ENCODE data around the gene SP100.
A peak's percentile ranks its signal among the peaks of the same experiment; 100 is the strongest.
"Not testable (repeated sequence)": the region's sequence is repeated elsewhere in the genome, so short reads cannot be mapped to it uniquely, and the experiment has no call there.

Gene SP100

GRCh38 chr2:230416061-230416721 lies at the start of gene SP100:
Gene SP100, plus strand, starts transcription at chr2:230416201. Its CDS starts 96 bp downstream, at chr2:230416297.
- peak; percentile 23 to 77 (median 50) for DNase-seq

DNA sequence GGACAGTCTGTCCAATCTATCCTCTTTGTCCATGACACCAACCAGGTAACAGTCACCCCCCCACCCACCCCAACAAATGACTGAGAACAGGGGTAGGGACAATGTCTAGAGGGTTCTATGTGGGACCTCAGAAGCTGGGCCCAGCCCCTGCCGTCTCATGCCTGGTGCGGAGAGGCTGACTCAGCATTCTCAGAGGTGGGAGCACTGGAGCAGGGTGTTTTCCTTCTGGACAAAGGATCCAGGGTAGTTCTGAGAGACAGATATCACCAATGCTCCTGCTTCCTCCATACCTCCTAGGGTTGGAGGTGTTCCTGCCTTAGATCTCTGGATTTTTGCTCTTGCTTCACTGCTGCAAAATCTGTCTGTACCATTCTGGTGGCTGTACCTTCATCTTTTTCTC lies 33.9 kb upstream of the SP100 start:
- no peak for DNase-seq

DNA sequence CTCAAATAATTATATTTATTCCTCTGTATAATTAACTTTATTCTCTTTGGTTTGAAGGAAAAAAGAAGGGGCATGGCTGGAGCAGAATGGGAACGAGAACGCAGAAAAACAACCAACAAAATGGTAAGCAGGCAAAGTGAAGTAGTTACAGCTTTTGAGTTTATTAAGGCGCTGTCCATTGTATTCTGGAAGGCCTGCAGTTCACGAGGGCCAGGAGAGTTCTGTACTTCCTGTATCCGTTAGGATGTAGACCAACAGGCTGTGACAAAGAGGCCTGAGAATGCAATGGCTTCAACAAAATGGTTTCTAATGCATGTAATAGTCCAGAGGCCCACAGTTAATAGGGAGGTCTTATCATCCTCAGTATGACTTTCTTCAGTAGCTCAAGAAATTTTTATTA lies 32.5 kb upstream of the SP100 start:
- no peak for DNase-seq

- DNase-seq: no peak
These were observed 31.0 kb upstream of the SP100 start for GRCh38 chr2:230384986-230385385.

- DNase-seq: no peak
These were observed 21.7 kb upstream of the SP100 start for GRCh38 chr2:230394301-230394700.

DNA sequence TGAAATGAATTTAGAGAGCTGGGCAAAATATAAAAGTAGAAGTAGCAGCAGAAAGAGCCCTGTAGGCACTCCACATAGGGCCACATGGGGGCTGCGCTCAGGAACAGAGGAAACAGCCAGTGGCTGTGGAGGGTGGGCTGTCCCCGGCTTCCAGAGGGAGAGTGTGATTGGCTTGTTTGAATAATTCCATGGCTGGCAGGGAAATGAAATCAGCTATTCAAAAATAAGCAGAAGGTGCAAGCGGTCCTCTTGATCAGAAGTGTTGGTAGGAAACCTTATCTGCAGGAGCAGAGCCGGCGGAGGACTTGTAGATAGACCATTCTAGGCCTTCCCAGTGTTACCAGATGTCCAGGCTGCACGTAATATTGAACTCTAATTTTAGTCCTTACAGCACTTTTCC lies 17.3 kb upstream of the SP100 start:
- DNase-seq: not testable (repeated sequence)

GRCh38 chr2:230400041-230400440 lies 16.0 kb upstream of the SP100 start:
- no peak for DNase-seq

- DNase-seq: no peak
These were observed 15.5 kb upstream of the SP100 start for GRCh38 chr2:230400454-230400853.

GRCh38 chr2:230401026-230401425 lies 15.0 kb upstream of the SP100 start:
- DNase-seq: not testable (repeated sequence)

DNA sequence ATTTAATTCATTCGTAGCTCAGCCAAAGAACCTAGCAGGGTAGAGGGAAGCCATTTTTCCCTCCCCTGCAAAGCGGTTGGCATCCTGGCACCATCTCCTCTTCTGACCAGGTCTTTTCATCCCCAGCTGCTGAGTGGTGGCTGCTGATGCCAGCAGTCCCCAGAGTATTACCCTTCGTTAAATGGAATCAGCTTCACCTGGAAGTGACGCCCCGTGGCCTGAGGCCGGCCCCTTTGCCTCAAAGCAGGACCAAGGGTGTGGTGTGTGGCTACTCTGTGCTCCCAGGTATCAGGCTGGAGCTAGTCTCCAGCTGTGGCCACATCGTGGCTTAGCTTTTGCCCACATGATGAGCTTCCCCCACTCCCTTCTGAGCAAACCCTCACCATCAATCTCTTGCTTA lies 12.3 kb upstream of the SP100 start:
- no peak for DNase-seq

DNA sequence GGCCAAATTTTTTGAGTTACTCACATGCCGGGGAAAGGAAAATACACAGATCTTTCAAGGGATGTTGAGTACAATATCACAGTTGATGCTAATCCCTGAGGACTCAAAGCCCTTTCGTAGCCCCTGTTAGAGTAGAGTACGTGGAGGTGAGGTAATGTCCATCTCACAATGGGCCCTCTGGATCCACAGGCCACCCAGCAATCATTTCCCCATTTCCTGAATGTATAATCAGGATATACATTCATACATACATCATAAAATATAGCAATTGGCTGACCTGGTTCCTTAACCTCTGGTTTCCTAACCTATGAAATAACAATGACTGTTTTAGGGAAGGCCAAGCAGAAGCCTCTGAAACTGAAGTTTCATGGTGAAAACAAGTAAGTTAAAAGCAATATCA lies 10.2 kb upstream of the SP100 start:
- DNase-seq: no peak

DNA sequence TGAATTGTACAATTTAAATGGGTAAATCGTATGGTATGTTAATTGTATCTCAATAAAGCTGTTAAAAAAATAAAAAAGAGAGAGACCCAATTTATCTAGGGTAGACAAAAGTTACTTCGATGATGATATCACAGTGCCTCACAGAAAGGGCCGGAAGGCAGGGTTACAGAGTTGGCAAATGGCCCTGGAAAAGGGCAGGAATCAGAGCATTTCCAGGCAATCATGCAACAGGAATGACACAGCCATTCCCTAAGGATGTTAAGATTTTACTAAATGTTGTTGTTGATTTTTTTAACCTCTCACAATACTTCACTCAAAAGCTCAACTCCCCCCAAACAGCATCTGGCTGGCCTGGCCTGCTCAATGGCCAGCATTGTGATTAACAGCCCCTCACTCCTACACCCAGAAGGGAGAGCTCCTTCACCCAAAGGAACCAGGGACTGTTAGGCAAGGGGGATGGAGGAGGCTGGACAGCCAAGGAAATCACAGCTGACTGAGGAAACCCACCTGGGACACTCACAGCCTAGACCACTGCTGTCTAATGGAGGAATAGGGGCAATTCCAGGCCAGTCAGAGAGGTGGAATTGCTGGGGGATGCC lies 7.7 kb upstream of the SP100 start:
- no peak for DNase-seq

DNA sequence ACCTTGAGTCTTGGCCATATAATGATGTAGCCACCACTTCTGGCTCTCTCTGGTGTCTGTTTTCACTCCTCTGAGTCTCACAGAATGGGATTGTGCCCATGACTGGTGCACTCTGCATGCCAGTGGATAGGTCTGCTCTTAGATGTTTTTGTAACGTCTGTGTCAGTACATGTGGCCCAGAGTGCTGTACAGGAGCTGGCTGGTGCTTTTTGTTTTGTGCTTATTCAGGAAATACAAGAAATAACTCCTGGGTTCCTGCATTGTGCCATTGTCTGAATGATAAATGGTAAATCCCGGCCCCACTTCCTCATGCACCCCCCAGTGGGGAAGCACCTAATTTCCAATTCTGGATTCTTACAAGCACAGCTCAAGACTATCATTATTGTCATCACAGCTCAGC lies 6.7 kb upstream of the SP100 start:
- DNase-seq: not testable (repeated sequence)

- no peak for DNase-seq
These were observed 5.7 kb upstream of the SP100 start for GRCh38 chr2:230410263-230410662.

DNA sequence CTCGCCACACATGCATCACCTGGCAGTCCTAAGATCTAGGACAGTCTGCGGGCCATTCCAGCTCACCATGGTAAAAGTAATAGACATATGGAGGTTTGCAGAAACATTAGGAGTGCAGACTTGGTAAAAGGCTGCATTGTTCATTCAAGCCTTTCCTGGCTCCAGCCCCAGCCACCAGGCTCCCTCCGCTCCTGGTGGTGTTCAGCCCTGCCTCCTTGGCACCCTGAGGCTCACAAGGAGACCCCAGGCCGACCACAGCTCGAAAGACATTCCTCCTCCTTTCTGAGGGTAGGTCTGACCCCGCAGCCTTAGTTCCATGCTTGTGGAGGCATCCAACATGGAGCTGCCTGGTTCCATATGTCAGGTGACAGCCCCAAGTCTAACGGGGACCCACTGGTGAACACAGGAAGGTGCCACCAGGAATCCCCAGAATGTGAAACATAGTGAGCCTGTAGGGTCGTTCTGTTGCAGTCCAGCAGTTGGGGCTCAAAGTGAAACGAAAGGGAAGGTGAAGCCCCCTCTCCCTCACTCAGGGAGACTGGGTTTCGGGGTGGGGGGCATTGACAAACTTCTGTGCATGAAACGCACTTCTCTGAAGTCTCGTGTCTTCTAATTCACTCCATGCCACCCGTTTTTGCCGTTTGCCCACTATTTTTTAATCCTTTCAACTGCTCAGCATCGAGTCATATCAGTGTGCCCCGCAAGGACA lies 5.0 kb upstream of the SP100 start:
- DNase-seq: no peak

DNA sequence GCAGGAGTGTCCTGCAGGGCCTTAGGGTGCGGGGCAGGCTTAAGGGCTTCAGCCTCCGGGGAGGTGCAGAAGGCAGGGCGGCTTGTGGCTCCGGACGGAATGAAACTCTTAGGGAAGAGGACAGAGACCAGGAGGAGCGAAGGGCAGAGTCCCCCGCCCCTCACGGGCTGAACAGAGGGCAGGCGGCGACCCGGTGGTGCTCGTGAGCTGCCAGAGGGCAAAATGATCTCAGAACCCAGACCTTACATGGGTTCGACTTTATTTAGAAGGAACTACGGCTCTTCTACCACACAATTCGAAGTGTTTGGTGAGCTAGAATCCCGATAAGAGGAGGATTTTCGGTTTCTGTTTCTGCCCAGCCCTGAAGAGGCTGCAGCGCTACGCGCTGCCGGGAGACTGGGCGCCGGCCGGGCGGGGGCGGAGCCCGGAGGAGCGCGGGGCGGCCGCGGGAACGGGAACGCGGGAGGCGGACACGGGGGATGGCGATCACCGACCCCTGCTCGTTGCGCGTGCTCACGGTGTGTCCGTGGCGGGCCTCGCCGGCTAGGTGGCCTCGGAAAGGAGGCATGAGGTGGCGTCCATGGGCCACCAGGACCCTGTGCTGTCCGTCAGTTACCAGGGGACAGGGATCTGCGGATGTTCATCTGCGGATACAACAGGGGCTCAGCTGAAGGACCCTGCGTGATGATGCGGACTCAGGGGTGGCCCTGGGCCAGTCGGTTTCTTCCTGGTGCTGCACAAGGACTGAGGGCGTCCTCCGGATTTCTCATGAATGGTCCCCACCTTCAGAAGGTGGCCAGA lies 4.2 kb upstream of the SP100 start:
- DNase-seq: peak in 2 of 4 experiments; percentile 14 to 52

GRCh38 chr2:230412371-230412711 lies 3.7 kb upstream of the SP100 start:
- DNase-seq: no peak

GRCh38 chr2:230412846-230413245 lies 3.2 kb upstream of the SP100 start:
- no peak for DNase-seq

GRCh38 chr2:230413479-230413878 lies 2.5 kb upstream of the SP100 start:
- DNase-seq: no peak

DNA sequence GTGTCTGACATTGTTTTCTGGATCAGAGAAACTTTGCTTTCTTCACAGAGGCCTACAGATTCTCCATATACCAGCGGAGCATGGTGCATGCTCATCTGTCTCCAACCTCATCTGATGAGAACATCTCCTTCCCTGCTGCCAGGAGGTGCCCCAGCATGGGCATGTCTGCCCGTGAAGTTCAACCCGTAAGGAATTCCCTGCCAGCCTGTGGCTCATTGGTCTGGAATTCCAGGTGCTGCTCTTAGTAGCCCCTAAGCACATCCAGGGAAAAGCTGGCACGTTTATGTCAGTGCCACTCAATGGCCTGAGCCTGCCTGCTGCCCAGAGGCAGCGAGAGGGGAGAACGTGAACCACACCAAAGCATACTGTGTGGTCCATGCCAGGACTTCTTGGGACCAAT lies 1.7 kb upstream of the SP100 start:
- no peak for DNase-seq

DNA sequence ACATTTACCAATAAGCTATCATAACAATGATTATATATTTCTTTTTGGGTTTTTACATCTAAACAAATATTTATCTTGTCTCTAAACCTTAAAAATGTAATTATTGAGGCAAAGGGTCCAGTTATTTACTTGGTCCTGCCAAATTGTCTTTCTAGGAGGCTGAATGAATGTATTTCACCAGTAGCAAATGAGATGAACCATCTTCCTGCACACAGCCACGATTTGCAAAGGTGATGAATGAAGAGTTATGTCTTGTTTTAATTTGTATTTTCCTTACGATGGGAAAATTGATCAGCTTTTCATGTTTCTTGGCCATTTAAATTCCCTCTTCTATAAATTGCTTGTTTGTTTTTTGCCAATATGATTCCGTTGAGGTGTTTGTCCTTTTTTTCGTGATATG lies 1.4 kb downstream of the SP100 start:
- no peak for DNase-seq

DNA sequence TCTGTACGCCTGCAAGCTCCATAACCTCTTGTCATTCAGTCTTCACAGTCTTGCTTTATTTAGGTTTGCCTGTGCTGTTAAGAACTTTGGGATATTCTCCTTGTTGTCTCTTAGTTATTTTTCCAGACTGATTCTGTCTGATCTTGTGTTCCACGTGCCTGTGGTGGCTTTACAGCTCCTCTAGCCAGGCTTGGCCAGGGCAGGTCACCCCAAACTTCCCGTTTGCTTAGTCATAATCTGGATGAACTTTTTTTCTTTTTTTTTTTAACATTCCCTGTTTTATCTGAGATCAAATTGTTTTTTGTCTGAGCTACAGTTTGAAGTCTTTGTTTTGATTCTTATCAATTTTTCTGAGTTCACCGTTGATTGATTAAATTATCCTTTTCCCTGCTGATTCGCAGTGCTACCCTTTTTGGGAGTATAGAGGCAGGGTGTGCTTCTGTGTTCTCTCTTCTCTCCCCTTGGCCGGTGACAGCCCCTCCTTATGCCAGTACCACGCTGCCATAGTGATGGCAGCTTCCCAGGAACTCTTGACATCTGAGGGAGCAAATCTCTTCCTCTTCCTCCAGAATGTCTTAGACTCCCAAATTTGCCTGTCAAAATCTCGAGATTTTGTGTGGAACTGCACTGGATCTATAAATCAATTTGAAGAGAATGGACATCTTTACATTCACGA lies 2.5 kb downstream of the SP100 start:
- no peak for DNase-seq

- DNase-seq: no peak
These were observed 3.2 kb downstream of the SP100 start for GRCh38 chr2:230419181-230419580.
